22Rv1 (cell line): ENCODE measurements around the gene KIF20B.

Experiments
- CTCF ChIP-seq: fragments of 450-650 bp; IDR thresholded peaks from 2 replicates; pipeline ENCODE4 v1.5.1; 2017; ENCODE audit warnings: mild to moderate bottlenecking
- ZFX ChIP-seq: fragments of 450-650 bp; IDR thresholded peaks from 2 replicates; pipeline ENCODE4 v1.6.1; 2017; ENCODE audit warnings: antibody characterized with exemption, borderline replicate concordance

GRCh38 chr10:89706011-89706410, 4.6 kb downstream of the KIF20B start:
- TF ChIP-seq CTCF, result no peak
- TF ChIP-seq ZFX, result no peak
